GM21737 (cell line): ENCODE measurements around the gene UBE3B.

Experiments used
- ATAC-seq: cut with Tn5 transposase; IDR thresholded peaks from one replicate; pipeline ENCODE4 v1.9.1; 2021; ENCODE audit warnings: mild to moderate bottlenecking, moderate library complexity; ENCODE audit not compliant: unreplicated experiment

UBE3B gene

GRCh38 chr12:109568486-109568885 is 91.1 kb downstream of the UBE3B start:
- no peak for ATAC-seq

- no peak for ATAC-seq
Measured at GRCh38 chr12:109571773-109572505, 94.5 kb downstream of the UBE3B start.

DNA sequence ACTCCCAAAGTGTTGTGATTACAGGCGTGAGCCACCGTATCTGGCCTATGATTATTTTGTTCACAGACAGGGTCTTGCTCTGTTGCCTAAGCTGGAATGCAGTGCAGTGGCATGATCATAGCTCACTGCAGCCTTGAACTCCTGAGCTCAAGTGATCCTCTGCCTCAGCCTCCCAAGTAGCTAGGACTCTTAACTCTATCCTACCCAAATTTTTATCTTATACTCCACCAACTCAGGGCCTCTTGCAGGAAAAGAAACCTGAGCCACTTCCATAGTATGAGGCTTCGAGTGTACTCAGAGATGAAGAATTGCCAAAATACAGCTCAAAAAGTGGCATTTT is 95.0 kb downstream of the UBE3B start:
- ATAC-seq, result no peak

DNA sequence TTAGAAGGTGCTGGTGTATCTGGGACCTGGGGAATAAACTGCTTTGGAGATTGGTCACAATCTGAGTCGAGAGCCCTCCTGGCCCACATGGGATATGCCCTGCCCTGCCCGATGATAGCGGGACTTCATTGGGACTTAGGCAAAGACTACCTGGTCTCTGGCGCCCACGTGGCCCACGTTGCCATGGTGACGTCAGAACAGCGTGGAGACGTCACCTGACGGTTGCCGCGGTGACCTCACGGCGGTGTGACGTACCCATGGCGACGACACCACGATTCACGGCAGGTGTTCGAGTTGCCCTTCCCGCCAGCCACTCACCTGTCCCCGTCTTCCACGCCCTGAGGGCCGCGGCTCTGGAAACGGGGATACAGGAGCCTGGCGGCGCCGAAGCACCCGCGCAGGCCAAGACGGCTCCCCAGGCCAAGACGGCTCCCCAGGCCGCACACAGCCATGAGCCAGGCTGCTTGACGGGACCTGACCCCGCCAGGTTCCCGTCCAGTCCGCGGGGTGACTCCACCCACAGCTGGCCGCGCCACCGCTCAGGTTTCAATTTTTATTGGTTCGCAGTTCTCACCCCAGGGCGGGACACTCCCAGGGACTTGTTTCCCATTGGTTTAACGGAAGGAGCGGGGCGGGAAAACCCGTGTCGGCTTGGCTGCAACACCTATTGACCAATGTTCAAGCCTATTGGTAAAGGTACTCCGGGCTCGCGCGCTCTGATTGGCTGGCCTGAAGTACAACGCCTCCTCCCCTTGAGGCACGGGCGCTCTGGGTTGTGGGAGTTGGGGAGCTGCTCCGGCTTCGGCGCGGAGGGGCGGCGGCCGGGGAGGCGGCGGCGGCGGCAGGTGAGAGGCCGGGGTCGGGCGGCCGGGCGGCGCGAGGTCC is 95.8 kb downstream of the UBE3B start, which contains the start of the genes MMAB and MVK:
Gene MMAB (minus strand): TSS at position 476 of the 885 bp plus-strand sequence. CDS start 24 bp downstream, at position 452.
Gene MVK (plus strand): TSS at position 766 of the 885 bp plus-strand sequence. CDS start 1,029 bp downstream, outside the sequence.
- peak; percentile 97 for ATAC-seq

GRCh38 chr12:109573914-109574244 is 96.4 kb downstream of the UBE3B start:
- ATAC-seq, result no peak

GRCh38 chr12:109575683-109576082 is 98.2 kb downstream of the UBE3B start:
- ATAC-seq, result no peak

- ATAC-seq, result no peak
Measured at GRCh38 chr12:109577311-109577710, 99.9 kb downstream of the UBE3B start.

DNA sequence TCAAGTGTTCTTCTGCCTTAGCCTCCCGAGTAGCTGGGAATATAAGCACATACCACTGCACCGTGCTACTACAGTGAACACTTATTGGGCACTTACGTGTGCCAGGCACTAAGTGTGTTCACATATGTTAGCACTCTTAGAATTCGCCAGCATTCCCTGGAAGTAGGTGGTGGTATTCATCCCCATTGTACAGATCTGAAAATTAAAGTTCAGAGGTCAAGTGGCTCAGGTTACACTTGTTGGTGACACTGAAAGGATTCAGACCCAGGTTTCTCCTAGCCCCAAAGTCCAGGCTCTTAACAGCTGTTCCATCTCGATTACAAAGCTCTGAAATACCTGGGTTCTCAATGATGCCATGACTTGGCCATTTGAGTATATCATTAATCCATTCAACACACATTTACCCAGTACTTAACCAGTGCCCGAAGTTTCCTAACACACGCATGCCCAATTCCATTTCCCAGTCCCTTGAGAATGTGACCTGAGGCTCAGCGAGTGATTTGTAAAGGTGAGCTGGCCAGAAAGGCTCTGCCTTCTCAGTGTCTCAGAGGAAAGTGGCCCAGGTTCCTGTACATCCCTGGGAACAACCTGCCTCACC is 101.0 kb downstream of the UBE3B start:
- ATAC-seq, result no peak

DNA sequence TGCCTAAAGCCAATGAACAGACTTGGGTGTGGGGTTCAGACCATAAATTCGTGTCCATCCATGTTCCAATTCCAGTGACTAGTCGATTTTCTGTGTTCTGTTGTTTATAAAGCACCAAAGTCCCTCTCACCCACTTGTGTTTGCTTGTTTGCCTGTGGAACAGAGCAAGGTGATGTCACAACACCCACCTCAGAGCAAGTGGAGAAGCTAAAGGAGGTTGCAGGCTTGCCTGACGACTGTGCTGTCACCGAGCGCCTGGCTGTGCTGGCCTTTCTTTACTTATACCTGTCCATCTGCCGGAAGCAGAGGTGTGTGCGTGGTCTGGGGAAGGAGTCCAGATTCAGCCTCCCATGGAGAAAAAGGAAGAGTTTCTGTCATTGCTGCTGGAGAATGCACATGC is 102.2 kb downstream of the UBE3B start:
- no peak for ATAC-seq

DNA sequence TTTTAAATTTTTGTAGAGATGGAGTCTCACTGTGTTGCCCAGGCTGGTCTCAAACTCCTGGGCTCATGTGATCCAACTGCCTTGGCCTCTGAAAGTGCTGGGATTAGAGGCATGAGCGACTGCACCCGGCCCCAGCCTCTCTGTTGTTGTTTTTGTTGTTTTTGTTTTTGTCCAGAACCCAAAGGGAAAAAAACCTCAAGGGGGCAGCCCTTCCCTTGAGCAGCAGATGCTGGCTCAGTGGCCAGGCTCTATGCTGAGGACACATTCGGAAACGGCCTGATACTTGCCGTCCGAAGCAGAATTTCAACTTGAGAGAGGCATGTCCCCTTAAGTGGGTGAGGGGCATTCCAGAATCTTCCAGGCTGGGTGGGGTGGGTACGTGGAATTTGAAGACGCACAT is 102.8 kb downstream of the UBE3B start:
- no peak for ATAC-seq

- ATAC-seq, result no peak
Measured at GRCh38 chr12:109580684-109581333, 103.4 kb downstream of the UBE3B start.

DNA sequence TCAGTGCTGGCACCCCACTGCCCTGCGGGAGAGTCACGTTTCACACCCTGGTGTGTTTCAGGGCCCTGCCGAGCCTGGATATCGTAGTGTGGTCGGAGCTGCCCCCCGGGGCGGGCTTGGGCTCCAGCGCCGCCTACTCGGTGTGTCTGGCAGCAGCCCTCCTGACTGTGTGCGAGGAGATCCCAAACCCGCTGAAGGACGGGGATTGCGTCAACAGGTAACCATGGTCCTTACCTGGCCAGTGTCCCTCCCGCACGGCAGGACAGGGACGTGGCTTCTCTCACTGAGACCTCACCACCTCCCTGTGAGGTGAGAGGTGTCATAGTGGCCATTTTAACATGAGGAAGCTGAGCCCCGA is 103.9 kb downstream of the UBE3B start:
- no peak for ATAC-seq

- ATAC-seq, result no peak
Measured at GRCh38 chr12:109581856-109582255, 104.4 kb downstream of the UBE3B start.

- no peak for ATAC-seq
Measured at GRCh38 chr12:109582636-109583035, 105.2 kb downstream of the UBE3B start.

DNA sequence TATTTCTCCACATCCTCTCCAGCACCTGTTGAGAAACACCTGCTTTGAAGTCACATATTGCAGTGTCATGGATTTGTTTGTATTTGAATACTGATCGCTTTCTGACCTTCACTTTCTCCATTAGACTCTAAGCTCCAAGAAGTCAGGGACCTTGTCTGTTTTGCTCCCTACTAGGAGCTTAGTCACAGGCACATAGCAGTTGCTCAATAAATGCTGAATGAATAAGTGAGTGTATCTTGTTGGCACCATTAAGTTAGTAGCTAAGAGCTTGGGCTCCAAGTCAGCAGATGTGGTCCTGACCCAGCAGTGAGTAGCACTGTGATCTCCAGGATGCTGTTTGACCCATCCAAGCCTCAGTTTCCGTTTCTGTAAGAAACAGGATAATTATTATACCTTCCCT is 106.3 kb downstream of the UBE3B start:
- ATAC-seq, result no peak
